Measurements from ENCODE around the gene CLCN6.

Gene CLCN6

GRCh38 chr1:11874624-11875023 lies 68.6 kb downstream of the CLCN6 start:
- no peak overlapping the region for H3K4me3 ChIP-seq (replicated peaks; ENCODE audit: insufficient read depth, low read length)
- no peaks in the 10 kb centered on the region for H3K27me3 ChIP-seq (ENCODE audit: insufficient read depth, poor library complexity, severe bottlenecking)
- no peak for DNase-seq (ENCODE audit: low read depth in 1 of 2, low spot score in 1 of 2)
- H3K27ac ChIP-seq (replicated peaks): no peak overlapping the region
- TF ChIP-seq, protein P1, sequence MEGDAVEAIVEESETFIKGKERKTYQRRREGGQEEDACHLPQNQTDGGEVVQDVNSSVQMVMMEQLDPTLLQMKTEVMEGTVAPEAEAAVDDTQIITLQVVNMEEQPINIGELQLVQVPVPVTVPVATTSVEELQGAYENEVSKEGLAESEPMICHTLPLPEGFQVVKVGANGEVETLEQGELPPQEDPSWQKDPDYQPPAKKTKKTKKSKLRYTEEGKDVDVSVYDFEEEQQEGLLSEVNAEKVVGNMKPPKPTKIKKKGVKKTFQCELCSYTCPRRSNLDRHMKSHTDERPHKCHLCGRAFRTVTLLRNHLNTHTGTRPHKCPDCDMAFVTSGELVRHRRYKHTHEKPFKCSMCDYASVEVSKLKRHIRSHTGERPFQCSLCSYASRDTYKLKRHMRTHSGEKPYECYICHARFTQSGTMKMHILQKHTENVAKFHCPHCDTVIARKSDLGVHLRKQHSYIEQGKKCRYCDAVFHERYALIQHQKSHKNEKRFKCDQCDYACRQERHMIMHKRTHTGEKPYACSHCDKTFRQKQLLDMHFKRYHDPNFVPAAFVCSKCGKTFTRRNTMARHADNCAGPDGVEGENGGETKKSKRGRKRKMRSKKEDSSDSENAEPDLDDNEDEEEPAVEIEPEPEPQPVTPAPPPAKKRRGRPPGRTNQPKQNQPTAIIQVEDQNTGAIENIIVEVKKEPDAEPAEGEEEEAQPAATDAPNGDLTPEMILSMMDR (IDR thresholded peaks at IDR 0.05; ENCODE audit: insufficient read depth, low read length): no peak
- TF ChIP-seq SPI1 (IDR thresholded peaks at IDR 0.05; ENCODE audit: borderline replicate concordance, low read depth) (no peak), REST (IDR thresholded peaks at IDR 0.05; ENCODE audit: insufficient replicate concordance, low read depth) (no peak), POLR2AphosphoS5 (IDR thresholded peaks at IDR 0.05; ENCODE audit: low read depth) (no peak), GABPA (IDR thresholded peaks at IDR 0.05; ENCODE audit: low read depth) (no peak)

GRCh38 chr1:11875094-11875493 lies 69.1 kb downstream of the CLCN6 start:
- Histone ChIP-seq H3K27ac (replicated peaks) (no peak overlapping the region), H3K27me3 (ENCODE audit: insufficient read depth, poor library complexity, severe bottlenecking) (no peaks in the 10 kb centered on the region), H3K4me3 (replicated peaks; ENCODE audit: insufficient read depth, low read length) (no peak overlapping the region)
- TF ChIP-seq POLR2AphosphoS5 (IDR thresholded peaks at IDR 0.05; ENCODE audit: low read depth): no peak
- no peak for TF ChIP-seq GABPA (IDR thresholded peaks at IDR 0.05; ENCODE audit: low read depth)
- TF ChIP-seq SPI1 (IDR thresholded peaks at IDR 0.05; ENCODE audit: borderline replicate concordance, low read depth): no peak
- TF ChIP-seq, protein P1 (IDR thresholded peaks at IDR 0.05; ENCODE audit: insufficient read depth, low read length): no peak
- no peak for TF ChIP-seq REST (IDR thresholded peaks at IDR 0.05; ENCODE audit: insufficient replicate concordance, low read depth)
- no peak for DNase-seq (ENCODE audit: low read depth in 1 of 2, low spot score in 1 of 2)

DNA sequence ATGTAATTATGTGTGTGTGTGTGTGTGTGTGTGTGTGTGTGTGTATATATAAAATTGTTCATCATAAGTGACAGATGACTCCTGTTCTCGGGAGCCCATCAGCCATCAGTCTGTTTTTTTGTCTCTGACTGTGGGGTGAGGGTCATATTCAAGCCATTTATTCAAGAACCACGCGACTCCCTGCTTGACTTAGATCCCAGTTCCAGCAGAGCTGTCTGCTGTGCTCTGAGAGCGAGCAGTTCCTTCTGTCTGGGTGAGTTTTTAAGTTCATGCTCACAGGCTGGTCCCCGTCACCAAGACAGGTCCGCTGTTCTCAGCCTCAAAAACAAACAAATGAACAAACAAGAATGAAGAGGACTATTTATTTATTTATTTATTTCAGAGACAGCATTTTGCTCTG lies 71.1 kb downstream of the CLCN6 start:
- Histone ChIP-seq H3K27ac (replicated peaks) (no peak overlapping the region), H3K4me3 (replicated peaks; ENCODE audit: insufficient read depth, low read length) (no peak overlapping the region), H3K27me3 (ENCODE audit: insufficient read depth, poor library complexity, severe bottlenecking) (no peaks in the 10 kb centered on the region)
- no peak for DNase-seq (ENCODE audit: low read depth in 1 of 2, low spot score in 1 of 2)
- TF ChIP-seq POLR2AphosphoS5 (IDR thresholded peaks at IDR 0.05; ENCODE audit: low read depth): no peak
- TF ChIP-seq SPI1 (IDR thresholded peaks at IDR 0.05; ENCODE audit: borderline replicate concordance, low read depth): no peak
- no peak for TF ChIP-seq GABPA (IDR thresholded peaks at IDR 0.05; ENCODE audit: low read depth)
- TF ChIP-seq, protein P1 (IDR thresholded peaks at IDR 0.05; ENCODE audit: insufficient read depth, low read length): no peak
- TF ChIP-seq REST (IDR thresholded peaks at IDR 0.05; ENCODE audit: insufficient replicate concordance, low read depth): no peak

Data from HL-60 (cell line).